SK-N-SH treated with all-trans-retinoic acid at 6 μM for 48 hours (cell line): ENCODE measurements around the gene KIF1A.

Experiments used
- ATAC-seq: fragments of 200-7000 bp; cut with Tn5 transposase; 3 replicates; pipeline ENCODE4 v1.9.1; 2020; ENCODE audit warnings: mild to moderate bottlenecking, moderate library complexity
- ARNTL ChIP-seq: fragments of 450-650 bp; formaldehyde crosslinking; IDR thresholded peaks from 2 replicates; pipeline ENCODE4 v1.5.0; 2020; ENCODE audit warnings: low read depth, mild to moderate bottlenecking, moderate library complexity, borderline replicate concordance
- BACH2 ChIP-seq: fragments of 250-450 bp; sonication (Bioruptor Pico); IDR thresholded peaks from 2 replicates; pipeline ENCODE4 v1.9.0; 2021; ENCODE audit warnings: mild to moderate bottlenecking, borderline replicate concordance
- CREB5 ChIP-seq: fragments of 250-450 bp; sonication (Bioruptor Pico); IDR thresholded peaks from 2 replicates; pipeline ENCODE4 v1.5.1; 2020; ENCODE audit warnings: low read depth, mild to moderate bottlenecking, moderate library complexity
- CSDC2 ChIP-seq: fragments of 250-450 bp; sonication (Bioruptor Pico); IDR thresholded peaks from 2 replicates; pipeline ENCODE4 v1.5.0; 2020; ENCODE audit warnings: mild to moderate bottlenecking, moderate library complexity
- CSRNP3 ChIP-seq: fragments of 250-450 bp; sonication (Bioruptor Pico); IDR thresholded peaks from 2 replicates; pipeline ENCODE4 v1.5.1; 2021; ENCODE audit warnings: mild to moderate bottlenecking, moderate library complexity
- ESRRG ChIP-seq: fragments of 250-450 bp; sonication (Bioruptor Pico); IDR thresholded peaks from 2 replicates; pipeline ENCODE4 v1.6.1; 2021; ENCODE audit warnings: mild to moderate bottlenecking
- GLIS3 ChIP-seq: fragments of 250-450 bp; sonication (Bioruptor Pico); IDR thresholded peaks from 2 replicates; pipeline ENCODE4 v1.5.0; 2020; ENCODE audit warnings: mild to moderate bottlenecking, moderate library complexity
- ISL1 ChIP-seq: fragments of 250-450 bp; sonication (Bioruptor Pico); IDR thresholded peaks from 2 replicates; pipeline ENCODE4 v2.1.2; 2022; ENCODE audit warnings: mild to moderate bottlenecking, moderate library complexity
- OSR1 ChIP-seq: fragments of 250-450 bp; sonication (Bioruptor Pico); IDR thresholded peaks from 2 replicates; pipeline ENCODE4 v1.8.0; 2022; ENCODE audit warnings: moderate library complexity, mild to moderate bottlenecking, inconsistent platforms
- PATZ1 ChIP-seq: fragments of 250-450 bp; sonication (Bioruptor Pico); IDR thresholded peaks from 2 replicates; pipeline ENCODE4 v1.8.0; 2020; ENCODE audit warnings: mild to moderate bottlenecking, moderate library complexity, borderline replicate concordance
- POU6F1 ChIP-seq: fragments of 250-450 bp; sonication (Bioruptor Pico); IDR thresholded peaks from 2 replicates; pipeline ENCODE4 v1.8.0; 2021; ENCODE audit warnings: low read depth, mild to moderate bottlenecking, moderate library complexity, borderline replicate concordance
- PPARA ChIP-seq: fragments of 250-450 bp; sonication (Bioruptor Pico); IDR thresholded peaks from 2 replicates; pipeline ENCODE4 v1.5.0; 2020; ENCODE audit warnings: mild to moderate bottlenecking, borderline replicate concordance
- RARB ChIP-seq: fragments of 250-450 bp; sonication (Bioruptor Pico); IDR thresholded peaks from 2 replicates; pipeline ENCODE4 v1.8.0; 2021; ENCODE audit warnings: mild to moderate bottlenecking, moderate library complexity
- SNAI2 ChIP-seq: fragments of 250-450 bp; sonication (Bioruptor Pico); IDR thresholded peaks from 2 replicates; pipeline ENCODE4 v1.5.0; 2020; ENCODE audit warnings: mild to moderate bottlenecking, moderate library complexity
- TCF4 ChIP-seq: fragments of 250-450 bp; sonication (Bioruptor Pico); IDR thresholded peaks from 2 replicates; pipeline ENCODE4 v1.8.0; 2021; ENCODE audit warnings: mild to moderate bottlenecking, moderate library complexity, borderline replicate concordance
- TOX ChIP-seq: fragments of 250-450 bp; sonication (Bioruptor Pico); IDR thresholded peaks from 2 replicates; pipeline ENCODE4 v1.8.0; 2021; ENCODE audit warnings: mild to moderate bottlenecking, moderate library complexity, borderline replicate concordance
- TSHZ2 ChIP-seq: fragments of 250-450 bp; sonication (Bioruptor Pico); IDR thresholded peaks from 2 replicates; pipeline ENCODE4 v1.5.0; 2020; ENCODE audit warnings: mild to moderate bottlenecking, moderate library complexity
- ZC3H10 ChIP-seq: fragments of 250-450 bp; sonication (Bioruptor Pico); IDR thresholded peaks from 2 replicates; pipeline ENCODE4 v1.5.1; 2021; ENCODE audit warnings: mild to moderate bottlenecking, moderate library complexity
- ZFP3 ChIP-seq: fragments of 250-450 bp; sonication (Bioruptor Pico); IDR thresholded peaks from 2 replicates; pipeline ENCODE4 v1.5.0; 2020; ENCODE audit warnings: mild to moderate bottlenecking, moderate library complexity
- ZFP30 ChIP-seq: fragments of 450-650 bp; formaldehyde crosslinking; IDR thresholded peaks from 2 replicates; pipeline ENCODE4 v1.5.0; 2022; ENCODE audit warnings: mild to moderate bottlenecking, moderate library complexity
- ZNF8 ChIP-seq: fragments of 450-650 bp; formaldehyde crosslinking; IDR thresholded peaks from 2 replicates; pipeline ENCODE4 v1.5.0; 2020; ENCODE audit warnings: mild to moderate bottlenecking, moderate library complexity

Gene KIF1A

GRCh38 chr2:240834377-240834975, 14.5 kb upstream of the KIF1A start:
- ATAC-seq, result no peak

GRCh38 chr2:240833724-240834285, 13.8 kb upstream of the KIF1A start:
- no peak for ATAC-seq
- TF ChIP-seq ZFP30 (CRISPR knock-in tag) (no peak), ZC3H10 (no peak), ZNF8 (CRISPR knock-in tag) (no peak), GLIS3 (CRISPR knock-in tag) (no peak), CSRNP3 (CRISPR knock-in tag) (no peak)
- TF ChIP-seq, all 23 proteins: peak for 0

More at GRCh38 chr2:240834377-240834975, 14.5 kb upstream of the KIF1A start:
- TF ChIP-seq CSDC2 (CRISPR knock-in tag) (no peak), ZNF8 (CRISPR knock-in tag) (no peak)

GRCh38 chr2:240832921-240833494, 13.0 kb upstream of the KIF1A start:
- peak; percentile 12; the same call in 1 of the 3 replicates for ATAC-seq
- TF ChIP-seq RARB (no peak), ARNTL (no peak), POU6F1 (no peak), ISL1 (CRISPR knock-in tag) (no peak), ZFP30 (CRISPR knock-in tag) (no peak), GLIS3 (CRISPR knock-in tag) (no peak), OSR1 (CRISPR knock-in tag) (no peak), ZNF8 (CRISPR knock-in tag) (no peak), SNAI2 (CRISPR knock-in tag) (no peak), PATZ1 (CRISPR knock-in tag) (no peak), BACH2 (CRISPR knock-in tag) (no peak), ZFP3 (no peak), TCF4 (CRISPR knock-in tag) (no peak), TOX (CRISPR knock-in tag) (no peak), PPARA (CRISPR knock-in tag) (no peak), TSHZ2 (CRISPR knock-in tag) (no peak), CSRNP3 (CRISPR knock-in tag) (no peak), CREB5 (no peak), ESRRG (CRISPR knock-in tag) (no peak)
- TF ChIP-seq, all 23 proteins: peak for 0
